K562 (cell line): ENCODE results near the gene LONP1. TPM values are rescaled to one million over a fixed set of nuclear protein-coding genes. Genes with fewer than 3 reads are reported as not detected.

Experiments used
- ATF3 ChIP-seq, 2 experiments: fragments of 450-650 bp in 1 of 2; sonication (generic) in 1 of 2; formaldehyde crosslinking in 1 of 2; IDR thresholded peaks in 1 of 2; conservative IDR thresholded peaks in 1 of 2; 2 replicates each; pipeline versions ENCODE4 v1.6.1 to v1.8.1; 2016 to 2023; ENCODE audit warnings: mild to moderate bottlenecking in 2 of 2, moderate library complexity in 2 of 2, inconsistent platforms in 1 of 2, missing genetic modification reagents in 1 of 2
- BHLHE40 ChIP-seq: IDR thresholded peaks from 2 replicates; pipeline ENCODE4 v1.6.1; 2011; ENCODE audit warnings: low read length, improper control_type of control experiment
- BMI1 ChIP-seq: fragments of 150-350 bp; IDR thresholded peaks from 2 replicates; pipeline ENCODE4 v1.6.1; 2014; ENCODE audit warnings: low read length
- EWSR1 ChIP-seq: fragments of 450-650 bp; IDR thresholded peaks from 2 replicates; pipeline ENCODE4 v1.6.1; 2018; ENCODE audit warnings: borderline replicate concordance, mild to moderate bottlenecking, low read depth, moderate library complexity; ENCODE audit not compliant: partially characterized antibody
- FOS ChIP-seq: IDR thresholded peaks from 3 replicates; pipeline ENCODE4 v1.6.1; 2011; ENCODE audit not compliant: insufficient read length; ENCODE audit errors: extremely low read depth
- JUND ChIP-seq, 2 experiments: IDR thresholded peaks; 2 replicates in 1 of 2; 3 replicates in 1 of 2; pipeline ENCODE4 v1.6.1; 2011; ENCODE audit warnings: borderline replicate concordance in 2 of 2, low read depth in 2 of 2, low read length in 2 of 2, improper control_type of control experiment in 1 of 2, missing biosample characterization in 1 of 2, missing genetic modification characterization in 1 of 2, missing genetic modification reagents in 1 of 2
- KDM1A ChIP-seq, 2 experiments: fragments of 450-650 bp; IDR thresholded peaks; 2 replicates each; pipeline ENCODE4 v1.6.1; 2016; ENCODE audit warnings: mild to moderate bottlenecking in 2 of 2
- KDM2B ChIP-seq: fragments of 250-450 bp; sonication (Bioruptor Pico); IDR thresholded peaks from 2 replicates; pipeline ENCODE4 v1.8.0; 2021; ENCODE audit warnings: mild to moderate bottlenecking, moderate library complexity
- LARP7 ChIP-seq: fragments of 450-650 bp; IDR thresholded peaks from 2 replicates; pipeline ENCODE4 v1.6.1; 2016
- MECOM ChIP-seq: fragments of 250-450 bp; sonication (Bioruptor Pico); IDR thresholded peaks from 2 replicates; pipeline ENCODE4 v1.8.0; 2022; ENCODE audit warnings: inconsistent platforms
- NCOA6 ChIP-seq: fragments of 450-650 bp; IDR thresholded peaks from 2 replicates; pipeline ENCODE4 v1.6.1; 2017; ENCODE audit warnings: mild to moderate bottlenecking
- NCOR1 ChIP-seq: fragments of 450-650 bp; IDR thresholded peaks from 2 replicates; pipeline ENCODE4 v1.6.1; 2016; ENCODE audit warnings: mild to moderate bottlenecking, moderate library complexity
- NFE2L1 ChIP-seq: fragments of 450-650 bp; IDR thresholded peaks from 2 replicates; pipeline ENCODE4 v1.6.1; 2016; ENCODE audit warnings: missing genetic modification characterization, low read depth, mild to moderate bottlenecking, missing compliant biosample characterization, moderate library complexity, borderline replicate concordance
- NFIX ChIP-seq: fragments of 250-450 bp; sonication (Bioruptor Pico); IDR thresholded peaks from 2 replicates; pipeline ENCODE4 v1.4.0; 2020; ENCODE audit warnings: low read depth, mild to moderate bottlenecking, moderate library complexity
- NR2C2 ChIP-seq, 2 experiments: fragments of 200-800 bp in 1 of 2; sonication (Bioruptor generic) in 1 of 2; sonication (generic) in 1 of 2; formaldehyde crosslinking in 1 of 2; IDR thresholded peaks; 2 replicates each; pipeline versions ENCODE4 v1.6.1 to v1.8.0; 2016 to 2022; ENCODE audit warnings: mild to moderate bottlenecking in 1 of 2, missing compliant biosample characterization in 1 of 2, missing genetic modification characterization in 1 of 2, missing genetic modification reagents in 1 of 2
- POLR2AphosphoS5 ChIP-seq: IDR thresholded peaks from 2 replicates; pipeline ENCODE4 v1.6.1; 2011; ENCODE audit warnings: mild to moderate bottlenecking, low read depth, low read length, moderate library complexity; ENCODE audit not compliant: control insufficient read depth, insufficient read depth
- ZBTB26 ChIP-seq: fragments of 450-650 bp; formaldehyde crosslinking; IDR thresholded peaks from 2 replicates; pipeline ENCODE4 v1.4.0; 2022; ENCODE audit warnings: missing genetic modification characterization
- ZFP1 ChIP-seq: fragments of 450-650 bp; formaldehyde crosslinking; IDR thresholded peaks from 2 replicates; pipeline ENCODE4 v1.4.0; 2020; ENCODE audit warnings: mild to moderate bottlenecking, mixed read lengths
- ZNF174 ChIP-seq: fragments of 250-450 bp; sonication (Bioruptor Pico); IDR thresholded peaks from 2 replicates; pipeline ENCODE4 v1.4.0; 2020; ENCODE audit warnings: mild to moderate bottlenecking
- ZNF197 ChIP-seq: fragments of 200-800 bp; sonication (Bioruptor generic); IDR thresholded peaks from 2 replicates; pipeline ENCODE4 v1.6.1; 2016; ENCODE audit warnings: low read depth, missing genetic modification characterization, missing compliant biosample characterization
- ZNF449 ChIP-seq: fragments of 250-450 bp; sonication (Bioruptor Pico); IDR thresholded peaks from 2 replicates; pipeline ENCODE4 v1.8.0; 2022; ENCODE audit warnings: moderate library complexity, mild to moderate bottlenecking, inconsistent platforms
- ZNF717 ChIP-seq: fragments of 250-450 bp; sonication (Bioruptor Pico); IDR thresholded peaks from 2 replicates; pipeline ENCODE4 v1.5.0; 2021
- ZNF780A ChIP-seq: fragments of 250-450 bp; sonication (Bioruptor Pico); IDR thresholded peaks from 2 replicates; pipeline ENCODE4 v1.5.0; 2021; ENCODE audit warnings: mild to moderate bottlenecking
- polyA plus RNA-seq, 8 experiments: library from polyadenylated mRNA; depleted of rRNA in 4 of 8; stranded (reverse) in 5 of 8; unstranded in 3 of 8; fragments of >200 nt; fragmentation: Nextera tagmentation in 2 of 8; fragmentation: Illumina TruSeq in 1 of 8; extraction: Ambion mirVana in 2 of 8; extraction: Trizol in 1 of 8; gene quantifications; 2 replicates each; pipeline versions ENCODE4 v1.2.1 to v1.2.3, GENCODE V29; 2011 to 2014; ENCODE audit warnings: inconsistent platforms in 1 of 8, missing spikeins in 1 of 8
- total RNA-seq, 7 experiments: library from RNA; depleted of rRNA in 6 of 7; stranded (reverse); fragments of >200 nt in 6 of 7; fragmentation: Illumina TruSeq in 2 of 7; extraction: Trizol in 2 of 7; gene quantifications; 2 replicates each; pipeline versions ENCODE4 v1.2.1 to v1.2.3, GENCODE V29; 2011 to 2021; ENCODE audit warnings: low replicate concordance in 1 of 7

LONP1 gene
- total and polyA plus RNA-seq, 9 of the 15 experiments (the other 6 are each of a cell fraction or from before 2014, with no cell fraction given): 1.1 to 238 (median 84.5) TPM

GRCh38 chr19:5719961-5720790 is at the start of gene LONP1, which contains the start of gene CATSPERD (continued):
- peak; percentile 63 for TF ChIP-seq NR2C2 (CRISPR knock-in tag; IDR thresholded peaks at IDR 0.05)
- peak; percentile 52; the same call in 1 of the 2 replicates for TF ChIP-seq NR2C2 (tag; IDR thresholded peaks at IDR 0.05)
- TF ChIP-seq LARP7: no peak
- TF ChIP-seq ZNF449 (CRISPR knock-in tag): no peak
- TF ChIP-seq NFE2L1 (tag): no peak
- TF ChIP-seq ZFP1: no peak
- TF ChIP-seq ZNF717 (CRISPR knock-in tag): no peak
- TF ChIP-seq FOS: no peak
- TF ChIP-seq EWSR1: no peak
- peak; percentile 80 for TF ChIP-seq POLR2AphosphoS5
- TF ChIP-seq ZNF174 (CRISPR knock-in tag): no peak
- TF ChIP-seq BMI1: no peak
- TF ChIP-seq BHLHE40: peak; percentile 100
- TF ChIP-seq KDM2B (CRISPR knock-in tag): 0 out of 2 replicates have a peak, but pooled peaks have one; percentile 76
- TF ChIP-seq ATF3 (IDR thresholded peaks at IDR 0.05): no peak
- peak; percentile 2; the same call in 1 of the 2 replicates for TF ChIP-seq ATF3 (CRISPR knock-in tag; conservative IDR thresholded peaks at IDR 0.05)
- no peak for TF ChIP-seq ZNF780A
- TF ChIP-seq KDM1A (IDR thresholded peaks at IDR 0.05): no peak
- no peak for TF ChIP-seq ZBTB26 (CRISPR knock-in tag)
- peak; percentile 77 for TF ChIP-seq JUND (IDR thresholded peaks at IDR 0.05; ENCODE audit: borderline replicate concordance, low read depth, low read length)
- TF ChIP-seq JUND (tag; IDR thresholded peaks at IDR 0.05; ENCODE audit: borderline replicate concordance, low read depth, low read length): peak; percentile 41; the same call in 1 of the 3 replicates
- TF ChIP-seq NCOA6: no peak
- TF ChIP-seq NFIX: no peak
- TF ChIP-seq NCOR1: peak; percentile 18; the same call in 1 of the 2 replicates
- TF ChIP-seq MECOM (CRISPR knock-in tag): no peak
- peak; percentile 15; the same call in 1 of the 2 replicates for TF ChIP-seq ZNF197 (CRISPR knock-in tag)
